Calu3 (cell line): Measurements from ENCODE around the gene TRIO. TPM values are rescaled to one million over a fixed set of nuclear protein-coding genes. Genes with fewer than 3 reads are reported as not detected.

Experiments
- BruUV-seq: library from RNA; stranded (reverse); fragments of 400-500 nt; replicated peaks from 2 replicates; lab custom pipeline; 2021; lab: Mats Ljungman, UMichigan
- CTCF ChIA-PET: fragments of 300-600 bp; sonication (Branson Sonifier 250); formaldehyde crosslinking; loops from one replicate; lab custom pipeline; 2022; ENCODE audit warnings: antibody characterized with exemption; lab: Charles Lee
- DNase-seq: peaks from one replicate; pipeline ENCODE4 v3.0.0; 2022
- H3K27ac Mint-ChIP-seq: one replicate; pipeline ENCODE4 v1.8.0; 2022; ENCODE audit warnings: mixed read lengths; ENCODE audit not compliant: unreplicated experiment
- H3K27me3 Mint-ChIP-seq: one replicate; pipeline ENCODE4 v1.8.0; 2022; ENCODE audit warnings: mixed read lengths; ENCODE audit not compliant: unreplicated experiment
- H3K36me3 Mint-ChIP-seq: one replicate; pipeline ENCODE4 v1.8.0; 2022; ENCODE audit warnings: mild to moderate bottlenecking, moderate library complexity, mixed read lengths; ENCODE audit not compliant: insufficient read depth, unreplicated experiment
- H3K4me1 Mint-ChIP-seq: one replicate; pipeline ENCODE4 v1.8.0; 2022; ENCODE audit warnings: mild to moderate bottlenecking, low read depth, mixed read lengths; ENCODE audit not compliant: unreplicated experiment
- H3K4me3 Mint-ChIP-seq: one replicate; pipeline ENCODE4 v1.8.0; 2022; ENCODE audit warnings: mild to moderate bottlenecking, low read depth, moderate library complexity, mixed read lengths; ENCODE audit not compliant: unreplicated experiment
- H3K9me3 Mint-ChIP-seq: one replicate; pipeline ENCODE4 v1.8.0; 2022; ENCODE audit warnings: low read depth, mixed read lengths; ENCODE audit not compliant: unreplicated experiment
- CTCF ChIP-seq: fragments of 200-600 bp; IDR thresholded peaks from one replicate; pipeline ENCODE4 v1.8.0; 2022; ENCODE audit warnings: antibody characterized with exemption; ENCODE audit not compliant: unreplicated experiment
- intact Hi-C: fragments of 100-400 bp; cut with micrococcal nuclease; formaldehyde crosslinking; loops from one replicate; pipeline ENCODE4 v1.10.0; 2022; ENCODE audit not compliant: unreplicated experiment
- total RNA-seq: library from RNA; stranded (reverse); gene quantifications from 2 replicates; pipeline ENCODE4 v1.2.3, GENCODE V29; 2022

The TRIO gene
- total RNA-seq, 1 experiment from 2014 or later = 183 TPM

GRCh38 chr5:14319102-14319501 is 176.0 kb downstream of the TRIO start:
- TF ChIP-seq CTCF = no peak
- Mint-ChIP-seq H3K27me3 (no peaks in the 10 kb centered on the region), H3K36me3 (peaks cover 47% of the 10 kb centered on the region), H3K27ac (peak overlapping the region; percentile 20), H3K4me3 (no peak overlapping the region), H3K9me3 (no peaks in the 10 kb centered on the region), H3K4me1 (no peaks in the 10 kb centered on the region)
- intact Hi-C loops = no loop called here
- BruUV-seq = no TSS peak
- CTCF ChIA-PET = no interaction called here
- no peak for DNase-seq

DNA sequence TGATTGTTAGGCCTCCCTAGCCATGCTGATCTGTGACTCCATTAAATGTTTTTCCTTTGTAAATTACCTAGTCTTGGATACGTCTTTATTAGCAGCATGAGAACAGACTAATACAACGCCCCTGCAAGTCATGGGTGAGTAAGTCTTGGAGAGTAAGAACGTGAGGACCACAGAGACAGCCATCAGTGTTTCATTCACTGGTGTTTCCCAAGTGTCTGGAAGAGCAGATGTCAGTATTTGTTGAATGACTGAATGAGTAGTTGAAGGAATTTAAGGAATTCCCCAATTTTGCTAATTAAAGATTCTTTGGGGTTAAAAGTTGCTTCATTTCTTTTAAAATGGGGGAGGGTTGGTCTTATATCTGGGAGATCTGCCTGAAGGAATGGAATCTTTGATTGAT is 178.8 kb downstream of the TRIO start:
- intact Hi-C loops = loop anchor here (5.0 kb wide), 1 partner anchor 345 kb away; no protein-coding TSS in a partner anchor
- H3K9me3 Mint-ChIP-seq = no peaks in the 10 kb centered on the region
- peaks cover 41% of the 10 kb centered on the region for H3K36me3 Mint-ChIP-seq
- no peak for TF ChIP-seq CTCF
- no peaks in the 10 kb centered on the region for H3K27me3 Mint-ChIP-seq
- no peaks in the 10 kb centered on the region for H3K4me1 Mint-ChIP-seq
- H3K27ac Mint-ChIP-seq = no peak overlapping the region
- CTCF ChIA-PET = interaction anchor here (0.6 kb wide), 1 partner anchor 89 kb away, joined by 10 read pairs; no protein-coding TSS in a partner anchor
- DNase-seq = no peak
- no peak overlapping the region for H3K4me3 Mint-ChIP-seq
- BruUV-seq = no TSS peak

DNA sequence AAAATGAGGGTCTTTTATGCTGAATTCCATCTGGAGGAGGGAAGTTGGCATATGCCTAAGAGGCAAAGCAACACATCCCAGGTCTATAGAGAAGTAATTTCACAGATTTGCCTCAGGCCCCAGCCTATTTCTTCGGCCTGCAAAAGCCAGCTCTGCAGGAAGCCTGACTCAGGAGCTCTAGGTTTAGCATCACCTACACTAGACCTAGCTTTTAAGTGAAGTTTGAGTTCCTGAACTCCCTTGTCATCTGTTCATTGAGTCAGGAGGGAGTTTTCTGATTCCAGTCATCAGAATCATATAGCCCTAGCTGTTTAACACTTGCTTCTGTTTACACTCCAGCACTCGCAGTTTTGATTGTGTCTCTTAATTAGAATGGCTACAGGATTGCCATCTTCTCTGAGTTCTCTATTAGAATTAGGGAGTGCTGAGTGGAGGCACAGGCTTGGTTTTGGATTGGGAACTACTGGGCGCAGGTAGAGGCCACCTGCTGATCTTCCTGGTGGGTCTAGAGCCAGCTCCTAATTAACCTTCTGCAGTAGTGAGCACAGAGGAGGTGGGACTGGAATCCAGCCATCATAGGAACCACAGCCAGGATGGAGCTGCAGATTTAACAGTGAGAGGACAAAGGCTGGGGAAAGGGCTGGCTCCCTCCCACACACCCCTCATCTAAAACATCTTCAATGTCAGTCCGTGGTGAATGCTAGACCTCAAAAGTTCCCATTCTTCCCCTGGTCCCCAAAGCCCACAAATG is 179.5 kb downstream of the TRIO start:
- BruUV-seq = no TSS peak
- Mint-ChIP-seq H3K27me3 (no peaks in the 10 kb centered on the region), H3K9me3 (no peaks in the 10 kb centered on the region), H3K27ac (no peak overlapping the region), H3K4me3 (no peak overlapping the region), H3K36me3 (peaks cover 34% of the 10 kb centered on the region), H3K4me1 (no peaks in the 10 kb centered on the region)
- DNase-seq = no peak
- TF ChIP-seq CTCF = no peak
- CTCF ChIA-PET = interaction anchor here (0.6 to 1.0 kb wide), 2 partner anchors 25 to 90 kb away, joined by 3 to 10 read pairs; no protein-coding TSS in a partner anchor
- intact Hi-C loops = loop anchor here (5.0 kb wide), 1 partner anchor 345 kb away; no protein-coding TSS in a partner anchor

GRCh38 chr5:14323466-14323865 is 180.3 kb downstream of the TRIO start:
- Mint-ChIP-seq H3K36me3 (peaks cover 26% of the 10 kb centered on the region), H3K4me3 (no peak overlapping the region), H3K27me3 (no peaks in the 10 kb centered on the region), H3K27ac (no peak overlapping the region), H3K9me3 (no peaks in the 10 kb centered on the region), H3K4me1 (no peaks in the 10 kb centered on the region)
- no peak for DNase-seq
- BruUV-seq = no TSS peak
- intact Hi-C loops = loop anchor here (5.0 kb wide), 1 partner anchor 346 kb away; no protein-coding TSS in a partner anchor
- CTCF ChIA-PET = interaction anchor here (1.0 kb wide), 1 partner anchor 26 kb away, joined by 3 read pairs; no protein-coding TSS in a partner anchor
- TF ChIP-seq CTCF = no peak
